ENCODE results near the gene PDE4D.

GRCh38 chr5:59828623-59829022 is 64.9 kb downstream of the PDE4D start:
- no peak for TF ChIP-seq TAF1 (IDR thresholded peaks at IDR 0.05; ENCODE audit: borderline replicate concordance, low read depth, low read length)
- TF ChIP-seq POLR2A (IDR thresholded peaks at IDR 0.05; ENCODE audit: low read depth, low read length): no peak
